Body of pancreas (tissue), 4 donors: ENCODE data around the gene GPATCH2.

Experiments
- CTCF ChIP-seq, 7 experiments: fragments of 450-650 bp in 4 of 7; fragments of 200-600 bp in 3 of 7; sonication (generic) in 3 of 7; IDR thresholded peaks; one replicate each; pipeline ENCODE4 v1.5.1; 2016 to 2019; ENCODE audit warnings: antibody characterized with exemption in 7 of 7
- POLR2A ChIP-seq, 3 donors: fragments of 450-650 bp; IDR thresholded peaks; one replicate each; pipeline ENCODE4 v1.6.1; 2016; ENCODE audit warnings: antibody characterized with exemption in 3 of 3, mild to moderate bottlenecking in 2 of 3

- TF ChIP-seq CTCF (IDR thresholded peaks at IDR 0.05) (no peak), POLR2A (IDR thresholded peaks at IDR 0.05) (no peak)
These were observed 103.7 kb downstream of the GPATCH2 start for GRCh38 chr1:217527151-217527550.
